HG02840 (cell line): Measurements from ENCODE around the gene TMCO1.
"Not testable (repeated sequence)": the region's sequence is repeated elsewhere in the genome, so short reads cannot be mapped to it uniquely, and the experiment has no call there.

Experiments
- ATAC-seq: cut with Tn5 transposase; IDR thresholded peaks from one replicate; pipeline ENCODE4 v1.9.1; 2021; ENCODE audit warnings: mild to moderate bottlenecking, moderate library complexity, moderate number of reproducible peaks; ENCODE audit not compliant: unreplicated experiment, low FRiP score

Gene TMCO1

DNA sequence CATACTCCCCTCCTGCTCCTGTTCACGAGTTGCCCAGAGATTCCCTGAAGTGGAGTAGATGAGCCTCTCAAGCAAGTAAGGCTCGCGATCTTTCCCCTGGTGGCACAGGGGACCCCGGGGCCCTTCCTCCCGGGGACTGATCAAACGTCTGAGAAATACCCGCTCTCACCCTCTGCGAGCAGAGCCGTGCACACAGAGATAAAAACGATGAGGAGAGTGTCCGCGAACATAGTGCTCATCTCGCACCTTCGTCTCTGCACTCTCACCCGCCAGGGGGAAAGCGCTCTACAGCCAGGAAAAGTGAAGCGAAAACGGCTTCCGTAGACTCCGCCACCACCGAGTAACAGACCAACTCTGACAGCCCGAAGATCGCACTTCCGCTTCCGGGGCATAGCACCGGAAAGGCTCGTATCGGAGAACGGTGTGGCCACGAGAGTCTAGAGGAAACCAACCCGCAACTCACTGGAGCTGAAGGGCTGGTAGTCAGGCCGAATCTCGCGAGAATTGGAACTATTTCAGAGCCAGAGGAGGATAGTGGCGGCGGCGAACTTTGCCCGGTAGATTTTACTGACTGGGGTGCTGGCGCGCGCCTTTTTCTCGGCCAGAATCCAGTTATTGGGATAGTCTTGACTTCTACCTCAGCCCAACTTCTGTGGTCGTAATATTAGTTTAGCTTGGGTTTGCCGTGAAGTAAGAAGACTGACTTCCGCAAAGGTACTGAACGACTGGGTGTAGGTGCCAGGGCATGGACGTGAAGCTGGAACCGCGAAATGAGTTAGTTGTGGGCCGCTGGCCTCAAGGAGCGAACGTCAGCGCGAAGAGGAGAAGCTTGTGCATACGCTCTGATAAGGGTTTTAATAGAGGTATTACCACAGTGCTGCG lies at the start of gene TMCO1:
Gene TMCO1, minus strand, starts transcription at position 356 of the 882 bp plus-strand sequence. Its CDS starts 117 bp downstream, at position 239.
- ATAC-seq: peak; percentile 100

DNA sequence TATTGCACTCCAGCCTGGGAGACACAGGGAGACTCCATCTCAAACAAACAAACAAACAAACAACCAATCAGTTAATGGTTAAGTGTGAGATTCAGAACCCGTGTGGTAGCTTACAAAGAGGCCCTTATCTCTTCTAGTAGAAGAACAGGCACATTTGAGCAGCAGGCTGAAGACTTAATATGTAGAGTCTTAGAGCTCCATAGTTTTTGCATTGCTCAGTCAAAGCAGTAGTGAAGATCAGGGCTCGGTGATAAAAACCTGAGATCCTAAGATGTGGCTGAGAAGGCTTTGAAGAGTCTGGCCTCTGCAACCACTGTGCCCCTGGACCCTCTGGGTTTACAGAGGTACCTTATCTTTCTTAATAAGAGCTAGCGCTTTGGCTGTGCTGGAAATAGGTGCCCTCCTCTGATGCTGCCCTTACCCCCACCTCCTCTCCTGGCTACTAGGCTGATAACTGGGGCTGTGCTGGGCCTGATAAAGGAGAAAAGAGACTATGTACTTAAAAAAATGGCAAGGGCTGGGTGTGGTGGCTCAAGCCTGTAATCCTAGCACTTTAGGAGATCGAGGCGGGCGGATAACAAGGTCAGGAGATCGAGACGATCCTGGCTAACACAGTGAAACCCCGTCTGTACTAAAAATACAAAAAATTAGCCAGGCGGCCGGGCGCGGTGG lies 48.3 kb upstream of the TMCO1 start:
- no peak for ATAC-seq

- ATAC-seq: no peak
Measured at GRCh38 chr1:165816157-165816556, 47.5 kb upstream of the TMCO1 start.

GRCh38 chr1:165815725-165816124 lies 47.1 kb upstream of the TMCO1 start:
- ATAC-seq: no peak

DNA sequence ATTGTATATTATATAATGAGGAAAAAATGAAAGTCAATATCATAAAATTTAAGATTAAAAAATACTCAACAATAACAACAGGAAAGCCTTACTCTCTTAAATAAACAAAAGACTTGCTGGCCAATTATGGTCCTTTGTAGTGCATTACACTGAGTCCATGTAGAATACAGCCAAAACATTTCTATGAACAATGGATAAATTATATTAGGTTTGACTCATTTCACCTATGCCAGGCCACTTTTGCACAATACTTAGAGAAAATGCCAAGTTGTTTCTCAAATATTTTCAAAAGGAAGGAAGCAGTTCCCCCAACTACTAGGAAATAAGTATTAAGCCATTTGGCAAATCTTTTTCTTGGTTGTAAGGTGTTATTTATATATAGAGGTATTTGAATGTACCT lies 38.9 kb upstream of the TMCO1 start:
- no peak for ATAC-seq

- ATAC-seq: not testable (repeated sequence)
Measured at GRCh38 chr1:165804513-165804912, 35.8 kb upstream of the TMCO1 start.

- no peak for ATAC-seq
Measured at GRCh38 chr1:165799387-165799786, 30.7 kb upstream of the TMCO1 start.

DNA sequence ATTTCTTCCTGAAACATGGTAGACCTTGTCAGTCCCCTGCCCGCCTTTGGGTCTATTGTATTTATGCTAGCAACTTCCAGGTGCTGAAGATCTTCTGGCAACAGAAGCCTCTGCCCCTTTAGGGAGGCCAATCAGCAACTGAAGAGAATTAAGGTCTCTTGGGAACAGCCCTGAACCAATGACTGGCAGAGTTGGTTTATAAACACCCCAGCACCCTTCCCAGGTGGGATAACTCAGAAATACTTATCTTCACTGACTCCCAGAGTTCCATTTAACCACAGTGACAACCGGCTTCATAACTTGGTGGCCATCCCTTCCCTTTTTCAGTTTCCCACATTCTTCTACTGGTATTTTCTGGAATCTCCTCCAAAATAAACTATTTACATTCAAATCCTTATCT lies 27.2 kb upstream of the TMCO1 start:
- no peak for ATAC-seq

- ATAC-seq: no peak
Measured at GRCh38 chr1:165793951-165794350, 25.3 kb upstream of the TMCO1 start.

DNA sequence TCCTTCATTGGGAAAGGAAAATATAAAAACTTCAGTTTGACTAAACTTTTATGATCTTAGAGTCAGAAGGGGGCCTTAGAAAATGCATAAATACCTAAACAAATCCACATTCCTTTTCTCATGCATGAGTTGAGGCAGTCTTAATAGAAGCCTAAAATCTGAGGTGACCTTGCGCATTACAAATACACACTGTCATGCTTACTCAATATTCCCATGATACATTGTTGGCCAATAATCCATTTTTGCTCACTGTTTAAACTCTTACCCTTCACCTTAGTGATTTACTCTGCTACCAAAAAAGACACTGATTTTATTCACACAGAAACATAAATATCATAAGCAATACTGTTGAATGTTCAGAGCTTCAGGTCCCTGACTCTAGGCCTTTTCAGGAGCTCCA lies 19.1 kb upstream of the TMCO1 start:
- ATAC-seq: no peak

DNA sequence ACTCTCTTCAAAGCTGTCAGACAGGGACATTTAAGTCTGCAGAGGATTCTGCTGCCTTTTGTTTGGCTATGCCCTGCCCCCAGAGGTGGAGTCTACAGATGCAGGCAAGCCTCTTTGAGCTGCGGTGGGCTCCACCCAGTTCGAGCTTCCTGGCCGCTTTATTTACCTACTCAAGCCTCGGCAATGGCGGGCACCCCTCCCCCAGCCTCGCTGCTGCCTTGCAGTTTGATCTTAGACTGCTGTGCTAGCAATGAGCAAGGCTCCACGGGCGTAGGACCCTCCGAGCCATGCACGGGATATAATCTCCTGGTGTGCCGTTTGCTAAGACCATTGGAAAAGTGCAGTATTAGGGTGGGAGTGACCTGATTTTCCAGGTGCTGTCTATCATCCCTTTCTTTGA lies 14.9 kb upstream of the TMCO1 start:
- not testable (repeated sequence) for ATAC-seq

- not testable (repeated sequence) for ATAC-seq
Measured at GRCh38 chr1:165778197-165778596, 9.5 kb upstream of the TMCO1 start.

DNA sequence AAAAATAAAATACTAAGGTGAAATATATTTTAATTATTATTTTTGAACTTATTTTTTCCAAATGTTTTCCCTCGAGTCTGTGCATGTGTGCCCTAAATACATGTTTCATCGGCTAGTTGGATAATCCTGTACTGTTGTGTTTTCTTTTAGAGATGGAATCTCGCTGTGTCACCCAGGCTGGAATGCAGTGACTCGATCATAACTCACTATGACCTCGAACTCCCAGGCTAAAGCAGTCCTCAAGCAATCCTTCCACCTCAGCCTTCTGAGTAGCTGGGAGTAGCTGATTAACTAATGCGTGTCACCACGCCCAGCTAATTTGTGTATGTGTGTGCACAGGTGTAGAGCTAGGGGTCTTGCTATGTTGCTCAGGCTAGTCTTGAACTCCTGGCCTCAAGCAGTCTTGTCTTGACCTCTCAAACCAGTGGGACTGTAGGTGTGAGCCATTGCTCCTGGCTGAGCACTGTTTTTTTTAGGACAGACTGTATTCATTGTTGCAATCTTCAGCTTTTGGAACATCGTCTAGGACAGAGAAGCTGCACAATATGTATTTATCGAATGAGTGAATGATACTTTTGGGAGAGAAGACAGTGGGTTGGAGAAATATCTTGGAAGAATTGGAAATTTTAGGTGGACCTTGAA lies 4.8 kb upstream of the TMCO1 start:
- ATAC-seq: no peak

DNA sequence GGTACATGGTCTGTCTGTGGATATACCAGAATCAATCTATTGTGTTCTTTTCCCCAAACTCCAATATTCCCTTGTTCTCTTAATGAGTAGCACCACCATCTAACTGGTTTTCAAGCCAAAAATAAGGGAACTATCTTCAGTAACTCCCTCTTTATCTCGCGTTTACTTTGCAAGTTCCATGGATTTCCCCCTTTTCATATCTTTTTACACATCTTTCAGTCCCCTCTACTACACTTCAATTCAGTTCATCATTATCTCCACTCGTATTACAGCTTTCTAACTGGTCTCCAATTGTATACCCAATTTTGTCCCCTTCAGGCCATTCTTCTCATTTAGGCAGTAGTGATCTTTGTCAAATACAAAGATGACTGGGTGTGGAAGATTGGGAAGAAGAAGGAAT lies 4.1 kb upstream of the TMCO1 start:
- no peak for ATAC-seq

DNA sequence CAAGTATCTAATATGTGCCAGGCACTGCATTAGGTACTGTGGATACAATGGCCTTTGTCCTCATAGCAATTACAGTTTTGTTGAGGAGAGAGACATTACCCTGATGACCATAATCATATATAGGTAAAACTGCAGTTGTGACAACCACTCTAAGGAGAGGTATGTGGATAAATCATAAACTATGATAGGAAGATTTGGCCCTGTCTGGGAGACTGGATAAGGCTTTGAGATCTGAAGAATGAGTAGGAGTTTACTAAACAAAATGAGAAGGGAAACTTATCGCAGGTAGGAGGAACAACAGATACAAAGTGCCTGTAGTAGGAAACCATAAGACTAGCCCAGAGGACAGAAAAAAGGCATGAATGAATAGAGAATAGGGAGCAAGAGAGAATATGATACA lies 4.4 kb downstream of the TMCO1 start:
- ATAC-seq: no peak

- ATAC-seq: no peak
Measured at GRCh38 chr1:165763442-165763841, 5.2 kb downstream of the TMCO1 start.

DNA sequence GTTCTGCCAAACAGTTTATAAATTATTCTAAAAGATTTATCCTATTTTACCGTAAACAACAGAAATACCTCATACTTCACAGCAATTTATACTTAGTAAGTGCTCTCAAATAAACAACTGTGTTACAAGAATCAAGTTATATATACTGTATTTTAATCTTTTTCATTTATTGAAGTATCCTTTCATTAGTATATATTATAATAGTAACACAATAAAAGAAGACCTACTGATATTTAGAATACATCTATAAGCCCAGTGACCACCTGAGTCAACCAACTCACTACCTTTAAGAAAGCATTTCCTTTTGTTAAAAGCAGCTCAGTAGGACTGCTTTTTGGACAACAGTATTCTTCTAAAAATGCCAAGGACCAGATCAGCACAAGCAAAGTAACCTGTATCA lies 5.9 kb downstream of the TMCO1 start:
- no peak for ATAC-seq

DNA sequence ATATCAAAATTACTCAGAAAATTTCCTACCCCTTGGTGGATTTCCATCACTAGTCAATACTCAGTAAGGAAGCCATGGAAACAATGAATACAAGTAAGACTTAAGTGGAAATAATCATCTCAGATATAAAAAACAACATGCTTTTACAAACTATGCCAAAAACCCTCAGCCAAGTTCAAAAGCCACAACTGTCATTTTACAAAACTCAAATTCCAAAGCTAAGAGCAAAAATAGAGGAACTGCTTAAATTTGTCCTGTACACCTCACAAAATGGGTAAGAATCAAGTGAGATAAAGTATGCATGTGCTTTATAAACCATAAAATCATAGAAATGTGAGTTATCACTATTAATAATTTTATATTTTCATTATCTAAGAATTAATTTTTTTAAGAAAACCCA lies 9.6 kb downstream of the TMCO1 start:
- ATAC-seq: no peak

GRCh38 chr1:165755393-165756010 lies 13.2 kb downstream of the TMCO1 start:
- ATAC-seq: no peak

DNA sequence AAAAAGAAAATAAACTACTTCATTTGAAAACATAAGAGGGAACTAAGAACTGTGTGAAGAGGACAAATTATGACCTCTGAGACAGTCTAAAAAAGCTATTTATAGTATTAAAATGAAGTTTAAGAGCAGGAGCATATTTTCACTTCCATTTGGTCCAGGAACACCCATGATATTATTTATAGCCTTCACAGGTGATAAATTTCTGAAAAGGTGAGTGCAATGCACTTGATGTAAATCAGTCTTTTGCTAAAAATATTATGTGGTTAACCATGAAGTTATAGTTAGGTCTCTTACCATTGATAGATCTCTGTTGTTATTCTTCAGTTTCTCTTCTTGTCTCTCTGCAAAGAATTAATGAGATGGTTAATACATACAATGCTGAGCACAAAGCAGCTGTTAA lies 14.7 kb downstream of the TMCO1 start:
- peak; percentile 87 for ATAC-seq

GRCh38 chr1:165748550-165748949 lies 20.1 kb downstream of the TMCO1 start:
- no peak for ATAC-seq
